Vagina (tissue), 2 donors: ENCODE results near the gene GNG4.

Source experiments
- CTCF ChIP-seq, 3 experiments: fragments of 450-650 bp in 2 of 3; fragments of 200-600 bp in 1 of 3; sonication (generic) in 1 of 3; IDR thresholded peaks; one replicate each; pipeline ENCODE4 v1.5.1; 2017 to 2019; ENCODE audit warnings: antibody characterized with exemption in 3 of 3, mild to moderate bottlenecking in 2 of 3, moderate library complexity in 2 of 3
- POLR2A ChIP-seq, 2 donors: fragments of 450-650 bp; IDR thresholded peaks; one replicate each; pipeline ENCODE4 v1.6.1; 2017; ENCODE audit warnings: antibody characterized with exemption in 2 of 2, mild to moderate bottlenecking in 2 of 2, moderate library complexity in 2 of 2
- POLR2AphosphoS5 ChIP-seq, 2 donors: sonication (generic); formaldehyde crosslinking; IDR thresholded peaks; one replicate each; pipeline ENCODE4 v1.9.0; 2017; ENCODE audit warnings: antibody characterized with exemption in 2 of 2, mild to moderate bottlenecking in 2 of 2, low read depth in 1 of 2; ENCODE audit not compliant: insufficient read depth in 1 of 2

GRCh38 chr1:235582130-235582529 is 67.5 kb downstream of the GNG4 start:
- TF ChIP-seq CTCF (IDR thresholded peaks at IDR 0.05) (no peak), POLR2A (IDR thresholded peaks at IDR 0.05) (no peak), POLR2AphosphoS5 (IDR thresholded peaks at IDR 0.05; ENCODE audit: insufficient read depth in 1 of 2, low read depth in 1 of 2) (no peak)
